ENCODE data around the gene MESD.

- no peak for TF ChIP-seq CTCF (IDR thresholded peaks at IDR 0.05)
- TF ChIP-seq POLR2A (IDR thresholded peaks at IDR 0.05; ENCODE audit: low read depth): peak; percentile 30
- TF ChIP-seq EP300 (IDR thresholded peaks at IDR 0.05): no peak
These were observed 11.8 kb upstream of the MESD start for GRCh38 chr15:81001152-81002008.

Data from esophagus muscularis mucosa (tissue), 4 donors.